Ascending aorta (tissue), 2 donors: ENCODE data around the gene EPHB6. TPM values are rescaled to one million over a fixed set of nuclear protein-coding genes. Genes with fewer than 3 reads are reported as not detected.

Experiments used
- DNase-seq, 2 donors: peaks; one replicate each; pipeline ENCODE4 v3.0.0-alpha.2; 2019; ENCODE audit warnings: low spot score in 2 of 2
- H3K27ac ChIP-seq, 2 donors: fragments of 200-600 bp; sonication (generic); one replicate each; pipeline ENCODE4 v1.5.1; 2016 to 2017; ENCODE audit warnings: mild to moderate bottlenecking in 1 of 2
- H3K27me3 ChIP-seq: fragments of 200-600 bp; sonication (generic); one replicate; pipeline ENCODE4 v1.5.1; 2017
- H3K36me3 ChIP-seq, 2 donors: fragments of 200-600 bp; sonication (generic); one replicate each; pipeline ENCODE4 v1.5.1; 2016
- H3K4me1 ChIP-seq, 2 donors: fragments of 200-600 bp; sonication (generic); one replicate each; pipeline ENCODE4 v1.5.1; 2016 to 2017; ENCODE audit warnings: mild to moderate bottlenecking in 1 of 2
- H3K4me3 ChIP-seq, 2 donors: fragments of 200-600 bp; sonication (generic); one replicate each; pipeline ENCODE4 v1.5.1; 2016 to 2017; ENCODE audit warnings: mild to moderate bottlenecking in 1 of 2
- H3K9me3 ChIP-seq, 2 donors: fragments of 200-600 bp; sonication (generic); one replicate each; pipeline ENCODE4 v1.5.1; 2016
- intact Hi-C: fragments of 100-400 bp; cut with DNase I; formaldehyde crosslinking; loops from one replicate; pipeline ENCODE4 v1.15.1; 2023
- total RNA-seq: library from RNA; depleted of rRNA; stranded (reverse); fragments of >200 nt; gene quantifications from one replicate; pipeline ENCODE4 v1.1.0, GENCODE V29; 2016
- TF ChIP-seq, protein P1 (sequence below), 3 experiments: fragments of 200-600 bp in 2 of 3; fragments of 450-650 bp in 1 of 3; sonication (generic) in 2 of 3; IDR thresholded peaks; one replicate each; pipeline ENCODE4 v1.5.1; 2016 to 2019; ENCODE audit warnings: antibody characterized with exemption in 3 of 3, mild to moderate bottlenecking in 1 of 3, moderate library complexity in 1 of 3

The EPHB6 gene
- total RNA-seq, 1 donor from 2014 or later = 13.1 TPM

DNA sequence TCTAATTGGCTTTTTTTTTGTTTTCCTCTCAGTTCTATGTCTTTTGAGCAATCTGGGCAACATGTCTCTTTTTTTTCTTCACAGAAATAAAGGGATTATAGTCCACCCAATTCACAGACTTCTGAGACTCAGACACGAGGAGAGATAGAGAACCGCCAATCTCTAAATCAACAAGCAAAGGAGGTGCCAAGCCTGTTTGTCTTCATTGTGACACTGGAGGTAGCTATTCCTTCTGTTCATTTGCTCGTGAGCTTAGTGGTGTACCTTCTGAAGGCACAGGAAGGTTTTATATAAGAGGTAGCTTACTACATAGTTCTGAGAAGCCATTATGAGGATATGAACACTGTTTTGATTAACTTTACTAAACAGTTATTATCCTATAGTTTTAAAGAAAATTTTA lies 6.1 kb downstream of the EPHB6 start:
- Histone ChIP-seq H3K4me1 (peaks cover 0 to 6% of the 10 kb centered on the region in 2 donors), H3K27me3 (no peaks in the 10 kb centered on the region), H3K9me3 (no peaks in the 10 kb centered on the region), H3K36me3 (peaks cover 8 to 23% of the 10 kb centered on the region in 2 donors), H3K27ac (no peak overlapping the region), H3K4me3 (no peak overlapping the region)
- no peak for DNase-seq
- intact Hi-C loops = no loop called here
- TF ChIP-seq, protein P1, sequence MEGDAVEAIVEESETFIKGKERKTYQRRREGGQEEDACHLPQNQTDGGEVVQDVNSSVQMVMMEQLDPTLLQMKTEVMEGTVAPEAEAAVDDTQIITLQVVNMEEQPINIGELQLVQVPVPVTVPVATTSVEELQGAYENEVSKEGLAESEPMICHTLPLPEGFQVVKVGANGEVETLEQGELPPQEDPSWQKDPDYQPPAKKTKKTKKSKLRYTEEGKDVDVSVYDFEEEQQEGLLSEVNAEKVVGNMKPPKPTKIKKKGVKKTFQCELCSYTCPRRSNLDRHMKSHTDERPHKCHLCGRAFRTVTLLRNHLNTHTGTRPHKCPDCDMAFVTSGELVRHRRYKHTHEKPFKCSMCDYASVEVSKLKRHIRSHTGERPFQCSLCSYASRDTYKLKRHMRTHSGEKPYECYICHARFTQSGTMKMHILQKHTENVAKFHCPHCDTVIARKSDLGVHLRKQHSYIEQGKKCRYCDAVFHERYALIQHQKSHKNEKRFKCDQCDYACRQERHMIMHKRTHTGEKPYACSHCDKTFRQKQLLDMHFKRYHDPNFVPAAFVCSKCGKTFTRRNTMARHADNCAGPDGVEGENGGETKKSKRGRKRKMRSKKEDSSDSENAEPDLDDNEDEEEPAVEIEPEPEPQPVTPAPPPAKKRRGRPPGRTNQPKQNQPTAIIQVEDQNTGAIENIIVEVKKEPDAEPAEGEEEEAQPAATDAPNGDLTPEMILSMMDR (IDR thresholded peaks at IDR 0.05) = no peak

DNA sequence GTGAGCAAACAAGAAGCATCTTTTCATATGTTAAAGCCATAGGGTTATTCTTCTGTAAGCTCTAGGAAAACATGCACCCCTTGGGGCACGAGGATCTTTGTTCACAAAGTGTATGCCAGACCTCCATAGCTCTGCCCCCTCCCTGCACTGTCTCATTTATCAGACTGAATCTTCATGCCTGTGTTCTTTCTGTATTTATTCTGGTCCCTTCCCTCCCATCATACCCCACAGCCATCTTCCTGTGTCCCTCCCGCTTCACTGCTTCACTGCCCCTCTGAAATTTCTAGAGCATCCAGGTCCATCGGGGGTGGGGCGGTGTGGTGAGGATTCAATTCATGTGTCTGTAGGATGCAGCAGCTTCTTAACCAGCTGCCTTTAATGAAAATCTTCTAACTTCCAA lies 7.5 kb downstream of the EPHB6 start:
- Histone ChIP-seq H3K9me3 (no peaks in the 10 kb centered on the region), H3K27me3 (no peaks in the 10 kb centered on the region), H3K4me3 (no peak overlapping the region), H3K36me3 (peaks cover 8 to 23% of the 10 kb centered on the region in 2 donors), H3K27ac (no peak overlapping the region), H3K4me1 (no peaks in the 10 kb centered on the region)
- TF ChIP-seq, protein P1 (IDR thresholded peaks at IDR 0.05) = no peak
- DNase-seq = no peak
- intact Hi-C loops = no loop called here

DNA sequence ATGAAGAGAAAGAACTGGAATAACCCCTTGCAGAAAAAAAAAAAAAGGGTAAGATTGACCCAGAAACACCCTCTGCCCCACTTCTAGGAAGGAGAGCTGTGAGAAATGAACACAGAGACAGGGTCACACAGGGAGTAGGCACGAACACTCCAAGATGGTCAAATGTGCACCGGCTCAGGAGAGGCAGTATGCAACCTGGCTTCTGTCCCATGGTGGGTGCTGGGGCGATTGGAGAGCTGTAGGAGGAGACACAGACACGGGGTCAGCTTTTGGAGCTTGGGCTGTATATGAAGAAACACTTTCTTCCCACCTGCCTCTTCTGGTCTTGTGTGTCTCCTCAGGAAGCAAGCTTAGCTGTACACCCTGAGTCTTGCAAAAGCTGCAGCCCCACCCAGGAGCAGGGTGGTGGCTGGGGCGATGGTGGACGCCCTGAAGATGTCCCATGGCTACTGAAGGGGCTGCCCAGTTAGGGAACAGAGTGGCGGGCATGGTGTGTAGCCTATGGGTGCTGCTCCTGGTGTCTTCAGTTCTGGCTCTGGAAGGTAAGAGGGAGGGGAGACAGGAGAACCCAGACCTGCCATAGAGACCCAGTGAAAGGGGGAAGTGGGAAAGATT lies 8.0 kb downstream of the EPHB6 start:
- no peak overlapping the region for H3K27ac ChIP-seq
- H3K4me3 ChIP-seq = no peak overlapping the region
- no peaks in the 10 kb centered on the region for H3K4me1 ChIP-seq
- H3K36me3 ChIP-seq = peaks cover 8 to 26% of the 10 kb centered on the region in 2 donors
- no peak for DNase-seq
- TF ChIP-seq, protein P1 (IDR thresholded peaks at IDR 0.05) = no peak
- no peaks in the 10 kb centered on the region for H3K27me3 ChIP-seq
- H3K9me3 ChIP-seq = no peaks in the 10 kb centered on the region
- intact Hi-C loops = no loop called here

DNA sequence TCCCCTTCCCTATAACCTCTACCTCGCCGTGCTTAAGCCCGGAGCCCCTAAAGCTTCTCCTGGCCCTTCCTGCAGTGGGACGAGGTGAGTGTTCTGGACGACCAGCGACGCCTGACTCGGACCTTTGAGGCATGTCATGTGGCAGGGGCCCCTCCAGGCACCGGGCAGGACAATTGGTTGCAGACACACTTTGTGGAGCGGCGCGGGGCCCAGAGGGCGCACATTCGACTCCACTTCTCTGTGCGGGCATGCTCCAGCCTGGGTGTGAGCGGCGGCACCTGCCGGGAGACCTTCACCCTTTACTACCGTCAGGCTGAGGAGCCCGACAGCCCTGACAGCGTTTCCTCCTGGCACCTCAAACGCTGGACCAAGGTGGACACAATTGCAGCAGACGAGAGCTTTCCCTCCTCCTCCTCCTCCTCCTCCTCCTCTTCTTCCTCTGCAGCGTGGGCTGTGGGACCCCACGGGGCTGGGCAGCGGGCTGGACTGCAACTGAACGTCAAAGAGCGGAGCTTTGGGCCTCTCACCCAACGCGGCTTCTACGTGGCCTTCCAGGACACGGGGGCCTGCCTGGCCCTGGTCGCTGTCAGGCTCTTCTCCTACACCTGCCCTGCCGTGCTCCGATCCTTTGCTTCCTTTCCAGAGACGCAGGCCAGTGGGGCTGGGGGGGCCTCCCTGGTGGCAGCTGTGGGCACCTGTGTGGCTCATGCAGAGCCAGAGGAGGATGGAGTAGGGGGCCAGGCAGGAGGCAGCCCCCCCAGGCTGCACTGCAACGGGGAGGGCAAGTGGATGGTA lies 9.2 kb downstream of the EPHB6 start:
- TF ChIP-seq, protein P1 (IDR thresholded peaks at IDR 0.05) = no peak
- intact Hi-C loops = no loop called here
- Histone ChIP-seq H3K27ac (no peak overlapping the region), H3K27me3 (no peaks in the 10 kb centered on the region), H3K4me3 (no peak overlapping the region), H3K4me1 (no peaks in the 10 kb centered on the region), H3K36me3 (peaks cover 8 to 31% of the 10 kb centered on the region in 2 donors), H3K9me3 (no peaks in the 10 kb centered on the region)
- no peak for DNase-seq

DNA sequence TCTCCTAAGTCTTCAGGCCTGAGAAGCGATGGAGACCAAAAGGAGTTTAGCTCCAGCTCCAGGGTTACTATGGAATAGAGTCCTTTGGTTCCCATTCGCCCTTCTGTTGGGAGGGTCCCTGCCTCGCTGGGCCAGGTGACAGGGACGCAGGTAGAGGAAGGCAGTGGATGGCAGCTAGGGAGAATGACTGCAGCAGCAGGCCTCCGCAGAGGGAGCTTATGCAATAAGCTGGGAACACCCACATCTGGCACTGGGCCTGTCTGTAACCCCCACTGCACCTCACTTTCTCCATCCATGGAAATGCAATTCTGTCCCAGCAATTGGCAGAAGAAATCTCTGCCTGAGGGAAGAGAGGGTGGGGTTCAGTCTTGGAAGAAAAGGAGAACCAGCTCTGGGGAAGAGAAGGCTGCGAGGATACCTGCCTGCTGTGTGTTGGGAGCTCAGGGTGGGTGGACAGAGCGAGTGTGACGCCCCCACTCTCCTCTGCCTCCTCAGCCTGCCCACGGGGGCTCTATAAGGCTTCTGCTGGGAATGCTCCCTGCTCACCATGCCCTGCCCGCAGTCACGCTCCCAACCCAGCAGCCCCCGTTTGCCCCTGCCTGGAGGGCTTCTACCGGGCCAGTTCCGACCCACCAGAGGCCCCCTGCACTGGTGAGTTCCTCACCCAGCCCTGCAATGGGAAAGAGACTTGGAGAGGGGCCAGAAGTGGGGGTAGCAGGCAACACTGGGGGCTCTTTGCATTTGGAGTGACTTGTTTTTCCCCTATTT lies 10.3 kb downstream of the EPHB6 start:
- Histone ChIP-seq H3K36me3 (peaks cover 8 to 38% of the 10 kb centered on the region in 2 donors), H3K9me3 (no peaks in the 10 kb centered on the region), H3K4me1 (no peaks in the 10 kb centered on the region), H3K27ac (no peak overlapping the region), H3K4me3 (no peak overlapping the region), H3K27me3 (no peaks in the 10 kb centered on the region)
- no peak for DNase-seq
- intact Hi-C loops = no loop called here
- TF ChIP-seq, protein P1 (IDR thresholded peaks at IDR 0.05) = no peak
